Lower lobe of right lung (tissue), 2 donors: Measurements from ENCODE around the gene CCDC152. TPM values are rescaled to one million over a fixed set of nuclear protein-coding genes. Genes with fewer than 3 reads are reported as not detected.

Experiments used
- ATAC-seq, 2 donors: fragments of 200-7000 bp; cut with Tn5 transposase; one replicate each; pipeline ENCODE4 v1.9.1; 2020 to 2022; ENCODE audit warnings: mild to moderate bottlenecking in 2 of 2, moderate library complexity in 2 of 2
- DNase-seq: peaks from one replicate; pipeline ENCODE4 v3.0.0-alpha.2; 2020
- H3K27ac ChIP-seq: fragments of 200-600 bp; one replicate; pipeline ENCODE4 v1.8.0; 2022
- H3K27me3 ChIP-seq: fragments of 200-600 bp; one replicate; pipeline ENCODE4 v1.8.0; 2022; ENCODE audit warnings: low read depth
- H3K36me3 ChIP-seq: fragments of 200-600 bp; one replicate; pipeline ENCODE4 v1.8.0; 2022; ENCODE audit warnings: mild to moderate bottlenecking
- H3K4me1 ChIP-seq: fragments of 200-600 bp; one replicate; pipeline ENCODE4 v1.8.0; 2022
- H3K4me3 ChIP-seq: fragments of 200-600 bp; one replicate; pipeline ENCODE4 v1.8.0; 2022; ENCODE audit warnings: mild to moderate bottlenecking
- H3K9me3 ChIP-seq: fragments of 200-600 bp; one replicate; pipeline ENCODE4 v1.8.0; 2022
- CTCF ChIP-seq: fragments of 200-600 bp; IDR thresholded peaks from one replicate; pipeline ENCODE4 v1.8.0; 2022; ENCODE audit warnings: antibody characterized with exemption, mild to moderate bottlenecking
- intact Hi-C: fragments of 100-400 bp; cut with DNase I; formaldehyde crosslinking; loops from one replicate; pipeline ENCODE4 v1.11.0; 2022
- total RNA-seq: library from RNA; stranded (reverse); fragmentation: NEBNext Ultra II Directional; extraction: Animal tissue kit (Norgen Biotek cat#: 25700); gene quantifications from one replicate; pipeline ENCODE4 v1.2.1, GENCODE V29; 2021
- donor health status: DM: no; HTN: yes; CAD: no; lungs with severe emphysema.

The CCDC152 gene
- total RNA-seq, 1 donor from 2014 or later: 1.3 TPM

GRCh38 chr5:42750507-42750906 is 6.1 kb upstream of the CCDC152 start:
- DNase-seq (no peak), ATAC-seq (no peak)
- H3K4me3 ChIP-seq: no peak overlapping the region
- H3K9me3 ChIP-seq: no peaks in the 10 kb centered on the region
- no peak overlapping the region for H3K27ac ChIP-seq
- no peaks in the 10 kb centered on the region for H3K27me3 ChIP-seq
- intact Hi-C loops: no loop called here
- TF ChIP-seq CTCF: no peak
- no peaks in the 10 kb centered on the region for H3K4me1 ChIP-seq
- no peaks in the 10 kb centered on the region for H3K36me3 ChIP-seq

- no peaks in the 10 kb centered on the region for H3K9me3 ChIP-seq
- DNase-seq: no peak
- H3K4me3 ChIP-seq: no peak overlapping the region
- intact Hi-C loops: no loop called here
- no peaks in the 10 kb centered on the region for H3K36me3 ChIP-seq
- no peaks in the 10 kb centered on the region for H3K4me1 ChIP-seq
- TF ChIP-seq CTCF: no peak
- no peak overlapping the region for H3K27ac ChIP-seq
- ATAC-seq: no peak
- no peaks in the 10 kb centered on the region for H3K27me3 ChIP-seq
These were observed 5.6 kb upstream of the CCDC152 start for GRCh38 chr5:42751044-42751443.

DNA sequence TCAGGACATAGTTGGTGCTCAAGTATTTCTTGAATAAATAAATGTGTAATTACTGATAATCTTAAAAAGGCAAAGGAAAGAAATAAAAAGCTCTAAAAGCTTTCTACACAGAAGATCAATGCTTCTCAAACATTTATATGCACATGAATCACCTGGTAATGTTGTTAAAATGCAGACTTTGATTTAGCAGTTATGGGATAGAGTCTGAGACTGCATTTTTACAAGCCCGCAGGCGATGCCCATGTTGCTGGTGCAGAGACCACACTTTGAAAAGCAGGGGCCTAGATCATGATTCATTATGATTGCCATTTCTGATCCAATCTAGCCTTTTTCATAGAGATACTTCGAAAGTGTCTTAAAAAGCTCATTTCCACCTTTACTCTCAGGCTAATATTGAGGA is 3.5 kb upstream of the CCDC152 start:
- Histone ChIP-seq H3K4me1 (peaks cover 7% of the 10 kb centered on the region), H3K27ac (no peak overlapping the region), H3K4me3 (no peak overlapping the region), H3K36me3 (no peaks in the 10 kb centered on the region), H3K9me3 (no peaks in the 10 kb centered on the region), H3K27me3 (peaks cover 3% of the 10 kb centered on the region)
- ATAC-seq (no peak), DNase-seq (no peak)
- intact Hi-C loops: no loop called here
- TF ChIP-seq CTCF: no peak

- Histone ChIP-seq H3K27ac (no peak overlapping the region), H3K27me3 (peaks cover 3% of the 10 kb centered on the region), H3K4me3 (no peak overlapping the region), H3K9me3 (no peaks in the 10 kb centered on the region), H3K4me1 (peaks cover 7% of the 10 kb centered on the region), H3K36me3 (no peaks in the 10 kb centered on the region)
- no peak for TF ChIP-seq CTCF
- intact Hi-C loops: no loop called here
- ATAC-seq: no peak
- DNase-seq: no peak
These were observed 2.8 kb downstream of the CCDC152 start for GRCh38 chr5:42759456-42759855.

- DNase-seq (no peak), ATAC-seq (no peak)
- TF ChIP-seq CTCF: no peak
- H3K4me1 ChIP-seq: peaks cover 7% of the 10 kb centered on the region
- intact Hi-C loops: no loop called here
- H3K36me3 ChIP-seq: no peaks in the 10 kb centered on the region
- no peak overlapping the region for H3K4me3 ChIP-seq
- peaks cover 3% of the 10 kb centered on the region for H3K27me3 ChIP-seq
- no peak overlapping the region for H3K27ac ChIP-seq
- H3K9me3 ChIP-seq: no peaks in the 10 kb centered on the region
These were observed 3.8 kb downstream of the CCDC152 start for GRCh38 chr5:42760426-42760825.

- Histone ChIP-seq H3K27me3 (no peaks in the 10 kb centered on the region), H3K36me3 (no peaks in the 10 kb centered on the region), H3K4me1 (peaks cover 7% of the 10 kb centered on the region), H3K27ac (no peak overlapping the region), H3K9me3 (no peaks in the 10 kb centered on the region), H3K4me3 (no peak overlapping the region)
- intact Hi-C loops: no loop called here
- no peak for DNase-seq
- ATAC-seq: no peak
- no peak for TF ChIP-seq CTCF
These were observed 5.2 kb downstream of the CCDC152 start for GRCh38 chr5:42761791-42762190.
